GM18502 (cell line): ENCODE data around the gene STX16.
A peak's percentile ranks its signal among the peaks of the same experiment; 100 is the strongest.

Source experiments
- ATAC-seq: cut with Tn5 transposase; IDR thresholded peaks from one replicate; pipeline ENCODE4 v1.9.1; 2021; ENCODE audit warnings: mild to moderate bottlenecking; ENCODE audit not compliant: unreplicated experiment, poor library complexity

The STX16 gene

GRCh38 chr20:58617158-58617557 is 33.9 kb upstream of the STX16 start:
- ATAC-seq = no peak

GRCh38 chr20:58618351-58619076 is 32.6 kb upstream of the STX16 start:
- ATAC-seq = no peak

GRCh38 chr20:58619077-58619863 is 31.8 kb upstream of the STX16 start:
- no peak for ATAC-seq

- ATAC-seq = no peak
Observed at GRCh38 chr20:58619864-58620431, 31.1 kb upstream of the STX16 start.

- ATAC-seq = no peak
Observed at GRCh38 chr20:58621906-58622548, 29.1 kb upstream of the STX16 start.

- ATAC-seq = no peak
Observed at GRCh38 chr20:58622671-58623578, 28.2 kb upstream of the STX16 start.

- no peak for ATAC-seq
Observed at GRCh38 chr20:58623579-58624473, 27.3 kb upstream of the STX16 start.

- no peak for ATAC-seq
Observed at GRCh38 chr20:58624687-58625086, 26.4 kb upstream of the STX16 start.

- ATAC-seq = no peak
Observed at GRCh38 chr20:58625585-58625984, 25.5 kb upstream of the STX16 start.

GRCh38 chr20:58626051-58626450 is 25.0 kb upstream of the STX16 start:
- no peak for ATAC-seq

- peak; percentile 55 for ATAC-seq
Observed at GRCh38 chr20:58627212-58628072, 23.6 kb upstream of the STX16 start.

GRCh38 chr20:58628491-58629214 is 22.4 kb upstream of the STX16 start:
- ATAC-seq = no peak

- no peak for ATAC-seq
Observed at GRCh38 chr20:58629215-58629580, 21.9 kb upstream of the STX16 start.

GRCh38 chr20:58630063-58630462 is 21.0 kb upstream of the STX16 start:
- ATAC-seq = no peak

GRCh38 chr20:58633161-58634053 is 17.7 kb upstream of the STX16 start:
- ATAC-seq = no peak

GRCh38 chr20:58634059-58634458 is 17.0 kb upstream of the STX16 start:
- ATAC-seq = no peak
